Stimulated activated naive CD8-positive, alpha-beta T cell treated with anti-CD3 and anti-CD28 coated beads, Interleukin-15, amount 100 ng/mL, for 72 hours (primary cell): Measurements from ENCODE around the gene BRAF.
"Not testable (repeated sequence)": the region's sequence is repeated elsewhere in the genome, so short reads cannot be mapped to it uniquely, and the experiment has no call there.

Source experiments
- ATAC-seq: fragments of 150-1000 bp; cut with Tn5 transposase; 2 replicates; pipeline ENCODE4 v1.10.0; 2021; ENCODE audit warnings: mild to moderate bottlenecking, moderate library complexity
- DNase-seq, 2 donors: peaks; one replicate each; pipeline ENCODE4 v3.0.0; 2021 to 2022
- H3K27ac Mint-ChIP-seq, 2 donors: one replicate each; pipeline ENCODE4 v1.8.0; 2022; ENCODE audit warnings: mild to moderate bottlenecking in 2 of 2, mixed read lengths in 2 of 2, moderate library complexity in 2 of 2
- H3K27me3 Mint-ChIP-seq: one replicate; pipeline ENCODE4 v1.8.0; 2022; ENCODE audit warnings: mixed read lengths
- H3K4me1 Mint-ChIP-seq: one replicate; pipeline ENCODE4 v1.8.0; 2022; ENCODE audit warnings: mild to moderate bottlenecking, mixed read lengths
- H3K4me3 Mint-ChIP-seq, 2 donors: one replicate each; pipeline ENCODE4 v1.8.0; 2022; ENCODE audit warnings: mild to moderate bottlenecking in 2 of 2, mixed read lengths in 2 of 2, moderate library complexity in 1 of 2
- H3K9me3 Mint-ChIP-seq, 2 donors: one replicate each; pipeline ENCODE4 v1.8.0; 2022; ENCODE audit warnings: mixed read lengths in 2 of 2

The BRAF gene

GRCh38 chr7:140679186-140679585 is 245.5 kb downstream of the BRAF start:
- no peaks in the 10 kb centered on the region for H3K27me3 Mint-ChIP-seq
- DNase-seq (no peak), ATAC-seq (no peak)
- H3K4me1 Mint-ChIP-seq = peaks cover 35% of the 10 kb centered on the region
- no peaks in the 10 kb centered on the region for H3K9me3 Mint-ChIP-seq
- no peak overlapping the region for H3K4me3 Mint-ChIP-seq
- no peak overlapping the region for H3K27ac Mint-ChIP-seq

- DNase-seq = no peak
- peak; percentile 41 for ATAC-seq
- H3K4me1 Mint-ChIP-seq = peaks cover 40% of the 10 kb centered on the region
Measured at GRCh38 chr7:140678816-140679130, 246.0 kb downstream of the BRAF start.

DNA sequence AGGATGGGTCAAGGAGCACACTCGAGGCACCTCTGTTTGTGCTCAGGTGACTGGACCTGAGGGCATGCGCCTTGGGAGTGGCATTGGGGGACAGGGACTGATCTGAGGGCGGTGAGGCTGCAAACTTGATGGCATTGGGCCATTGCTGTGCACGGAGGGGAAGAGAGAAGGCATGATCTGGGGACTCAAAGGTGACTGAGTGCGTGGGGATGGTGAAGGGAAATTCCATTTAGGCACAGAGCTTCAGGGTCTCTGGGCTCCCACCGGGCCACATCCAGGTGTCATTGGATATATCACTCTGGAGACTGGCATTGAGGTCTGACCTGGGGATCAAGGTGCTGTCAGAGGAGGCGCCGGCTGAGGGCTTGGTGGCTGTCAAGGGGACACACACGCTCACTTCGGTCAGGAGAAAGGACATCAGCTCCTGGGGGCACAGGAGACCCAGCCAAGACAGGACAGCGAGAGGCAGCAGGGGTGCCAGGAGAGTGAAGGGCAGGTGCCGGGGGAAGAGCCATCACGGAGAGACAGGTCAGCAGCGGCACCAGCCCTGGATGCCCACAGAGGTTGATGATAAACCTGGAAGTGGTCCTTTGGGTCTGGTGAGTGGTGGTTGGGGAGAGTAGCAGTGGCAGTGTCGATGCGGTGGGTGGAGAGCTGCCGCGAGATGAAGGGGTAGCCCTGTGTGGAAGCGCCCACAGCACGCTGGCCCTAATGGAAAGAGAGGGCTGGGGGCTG is 246.5 kb downstream of the BRAF start:
- H3K27ac Mint-ChIP-seq = peak overlapping the region in 1 of 2 donors; percentile 14
- H3K4me3 Mint-ChIP-seq = no peak overlapping the region
- ATAC-seq (no peak), DNase-seq (no peak)
- no peaks in the 10 kb centered on the region for H3K9me3 Mint-ChIP-seq
- H3K4me1 Mint-ChIP-seq = peaks cover 44% of the 10 kb centered on the region
- no peaks in the 10 kb centered on the region for H3K27me3 Mint-ChIP-seq

More at GRCh38 chr7:140678816-140679130, 246.0 kb downstream of the BRAF start:
- Mint-ChIP-seq H3K9me3 (no peaks in the 10 kb centered on the region), H3K4me3 (no peak overlapping the region), H3K27ac (no peak overlapping the region), H3K27me3 (no peaks in the 10 kb centered on the region)

- no peaks in the 10 kb centered on the region for H3K9me3 Mint-ChIP-seq
- ATAC-seq (no peak), DNase-seq (no peak)
- peak overlapping the region in 1 of 2 donors; percentile 21 for H3K27ac Mint-ChIP-seq
- no peak overlapping the region for H3K4me3 Mint-ChIP-seq
- H3K27me3 Mint-ChIP-seq = no peaks in the 10 kb centered on the region
- peaks cover 44% of the 10 kb centered on the region for H3K4me1 Mint-ChIP-seq
Measured at GRCh38 chr7:140677496-140677895, 247.2 kb downstream of the BRAF start.

DNA sequence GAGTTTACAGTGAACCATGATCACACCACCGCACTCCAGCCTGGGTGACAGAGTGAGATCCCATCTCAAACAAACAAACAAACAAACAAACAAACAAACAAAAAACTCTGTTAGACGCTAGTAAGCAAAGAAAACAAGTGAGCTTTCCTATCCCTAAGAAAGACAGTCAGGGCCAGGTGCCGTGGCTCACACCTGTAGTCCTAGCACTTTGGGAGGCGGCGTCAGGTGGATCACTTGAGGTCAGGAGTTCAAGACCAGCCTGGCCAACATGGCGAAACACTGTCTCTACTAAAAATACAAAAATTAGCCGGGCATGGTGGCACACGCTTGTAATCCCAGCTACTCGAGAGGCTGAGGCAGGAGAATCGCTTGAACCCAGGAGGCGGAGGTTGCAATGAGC is 247.8 kb downstream of the BRAF start:
- ATAC-seq, DNase-seq, H3K27ac Mint-ChIP-seq, H3K27me3 Mint-ChIP-seq, H3K9me3 Mint-ChIP-seq, H3K4me3 Mint-ChIP-seq: not testable (repeated sequence)
- peaks cover 49% of the 10 kb centered on the region for H3K4me1 Mint-ChIP-seq

DNA sequence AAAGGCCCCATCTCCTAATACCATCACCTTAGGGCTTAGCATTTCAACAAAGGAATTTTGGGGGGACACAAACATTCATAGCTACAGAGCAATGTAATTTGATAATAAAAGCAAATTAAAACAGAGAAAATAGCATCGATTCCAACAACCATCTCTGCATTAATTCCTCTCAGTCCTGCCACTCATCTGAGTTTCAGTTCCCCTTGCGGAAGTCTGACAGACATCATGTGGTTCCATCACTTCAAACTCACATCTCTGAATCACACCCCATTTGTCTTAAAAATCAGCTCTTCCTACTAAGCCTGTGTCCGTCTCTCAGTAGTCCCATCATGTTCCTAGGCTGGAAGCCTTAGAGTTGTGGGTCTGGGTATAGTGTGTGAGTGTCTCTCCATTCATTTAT is 248.4 kb downstream of the BRAF start:
- DNase-seq (no peak), ATAC-seq (no peak)
- no peak overlapping the region for H3K4me3 Mint-ChIP-seq
- H3K27me3 Mint-ChIP-seq = no peaks in the 10 kb centered on the region
- H3K9me3 Mint-ChIP-seq = no peaks in the 10 kb centered on the region
- peaks cover 51% of the 10 kb centered on the region for H3K4me1 Mint-ChIP-seq
- H3K27ac Mint-ChIP-seq = peak overlapping the region in 1 of 2 donors; percentile 10

- ATAC-seq (no peak), DNase-seq (no peak)
- peaks cover 51% of the 10 kb centered on the region for H3K4me1 Mint-ChIP-seq
- H3K9me3 Mint-ChIP-seq = no peaks in the 10 kb centered on the region
- peak overlapping the region in 1 of 2 donors; percentile 19 for H3K27ac Mint-ChIP-seq
- H3K4me3 Mint-ChIP-seq = no peak overlapping the region
- no peaks in the 10 kb centered on the region for H3K27me3 Mint-ChIP-seq
Measured at GRCh38 chr7:140675726-140676125, 249.0 kb downstream of the BRAF start.

GRCh38 chr7:140674899-140675701 is 249.6 kb downstream of the BRAF start:
- ATAC-seq = no peak
- peak overlapping the region; percentile 93 to 96 for H3K4me3 Mint-ChIP-seq
- no peaks in the 10 kb centered on the region for H3K27me3 Mint-ChIP-seq
- no peak for DNase-seq
- H3K27ac Mint-ChIP-seq = peak overlapping the region; percentile 58 to 79
- H3K9me3 Mint-ChIP-seq = no peaks in the 10 kb centered on the region
- H3K4me1 Mint-ChIP-seq = peaks cover 51% of the 10 kb centered on the region

DNA sequence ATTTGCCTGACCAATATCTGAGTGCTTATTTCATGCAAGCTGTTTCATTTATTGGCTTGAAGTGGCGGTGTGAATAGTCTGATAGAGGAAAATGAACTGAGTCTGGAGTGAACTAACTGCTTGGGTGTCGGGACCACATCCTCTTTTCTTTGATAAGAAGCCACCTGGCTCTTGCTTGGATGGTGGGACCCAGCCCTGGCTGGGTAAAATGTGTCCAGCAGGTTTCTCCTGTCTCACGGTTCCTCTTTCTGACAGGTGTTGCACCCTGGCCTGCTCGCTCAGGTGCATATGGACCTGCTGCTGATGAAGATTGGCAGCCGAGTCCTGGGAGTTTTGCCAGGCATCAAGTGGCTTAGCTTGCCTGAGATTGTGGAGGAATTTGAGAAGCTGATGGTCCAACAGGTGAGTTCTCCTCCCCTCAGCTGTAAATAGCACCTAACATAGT is 250.4 kb downstream of the BRAF start:
- H3K4me3 Mint-ChIP-seq = peak overlapping the region; percentile 93 to 96
- no peaks in the 10 kb centered on the region for H3K9me3 Mint-ChIP-seq
- DNase-seq (no peak), ATAC-seq (no peak)
- no peaks in the 10 kb centered on the region for H3K27me3 Mint-ChIP-seq
- H3K27ac Mint-ChIP-seq = peak overlapping the region in 1 of 2 donors; percentile 71
- H3K4me1 Mint-ChIP-seq = peaks cover 51% of the 10 kb centered on the region

GRCh38 chr7:140673774-140674155 is 251.0 kb downstream of the BRAF start:
- Mint-ChIP-seq H3K9me3 (no peaks in the 10 kb centered on the region), H3K4me1 (peaks cover 51% of the 10 kb centered on the region), H3K4me3 (peak overlapping the region; percentile 93 to 96), H3K27ac (peak overlapping the region; percentile 71 to 86), H3K27me3 (no peaks in the 10 kb centered on the region)
- DNase-seq (no peak), ATAC-seq (no peak)

DNA sequence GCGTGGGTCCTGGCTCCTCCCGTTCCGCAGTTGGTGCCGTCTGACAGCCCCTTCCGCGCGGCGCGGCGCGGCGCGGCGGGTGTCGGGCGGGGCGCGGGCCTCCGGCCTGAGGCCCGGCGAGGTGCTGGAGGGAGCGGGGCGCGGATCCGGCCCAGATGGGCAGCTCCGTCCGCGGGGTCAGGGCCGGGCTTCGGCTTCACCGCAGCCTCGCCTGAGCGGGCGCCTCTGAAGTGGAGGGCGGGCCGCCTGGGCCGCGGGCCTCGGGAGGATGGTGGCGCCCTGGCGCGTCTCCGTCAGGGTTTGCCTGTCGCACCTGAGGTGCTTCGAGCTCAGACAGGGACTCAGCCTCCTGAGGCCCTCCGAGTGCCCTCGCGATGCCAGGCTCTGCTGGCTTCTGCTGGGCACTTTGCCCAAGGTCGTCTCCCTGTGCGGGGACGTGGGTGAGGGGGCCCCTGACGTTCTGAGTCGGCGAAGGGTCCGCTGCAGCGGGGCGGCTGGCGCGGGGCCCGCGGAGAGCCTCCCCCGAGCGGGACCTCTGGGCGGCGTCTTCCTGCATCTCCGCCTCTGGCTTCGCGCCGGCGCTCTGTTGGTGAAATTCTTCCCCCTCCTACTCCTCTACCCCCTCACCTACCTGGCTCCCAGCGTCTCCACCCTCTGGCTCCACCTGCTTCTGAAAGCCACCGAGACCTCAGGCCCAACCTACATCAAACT is 251.5 kb downstream of the BRAF start:
- Mint-ChIP-seq H3K4me1 (peaks cover 51% of the 10 kb centered on the region), H3K27me3 (no peaks in the 10 kb centered on the region), H3K27ac (peak overlapping the region; percentile 71 to 86)

DNA sequence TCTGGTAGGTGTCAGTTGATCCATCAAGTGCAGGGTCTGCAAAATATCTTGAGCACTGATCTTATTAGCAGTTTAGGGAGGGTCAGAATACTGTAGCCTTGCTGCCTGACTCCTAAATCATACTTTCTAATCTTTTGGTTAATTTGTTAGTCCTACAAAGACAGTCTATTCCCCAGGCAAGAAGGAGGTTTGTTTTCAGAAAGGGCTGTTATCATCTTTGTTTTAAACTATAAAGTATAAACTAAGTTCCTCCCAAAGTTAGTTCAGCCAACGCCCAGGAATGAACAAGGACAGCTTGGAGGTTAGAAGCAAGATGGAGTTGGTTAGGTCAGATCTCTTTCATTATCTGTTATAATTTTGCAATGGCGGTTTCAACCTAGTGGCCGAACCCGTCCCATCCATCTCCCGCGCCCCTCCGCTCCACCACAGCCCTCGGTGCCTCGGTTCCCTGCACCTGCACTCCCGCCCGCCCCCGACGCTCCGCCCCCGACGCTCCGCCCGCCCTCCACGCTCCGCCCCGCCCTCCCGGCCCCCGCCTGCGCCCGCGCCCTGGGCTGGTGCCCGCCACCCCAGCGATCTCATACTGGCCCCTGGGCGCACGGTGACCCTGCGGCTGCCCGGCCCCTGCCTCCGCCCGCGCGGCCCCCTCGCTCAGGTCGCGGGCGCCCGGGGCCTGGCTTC is 252.2 kb downstream of the BRAF start, which contains the start of gene ADCK2:
Gene ADCK2, plus strand, starts transcription at position 564 of the 681 bp plus-strand sequence. CDS start 386 bp downstream, outside the sequence.
- H3K4me1 Mint-ChIP-seq = peaks cover 44% of the 10 kb centered on the region
- H3K27me3 Mint-ChIP-seq = no peaks in the 10 kb centered on the region
- peak within 1 kb of the TSS; percentile 93 to 96 for H3K4me3 Mint-ChIP-seq
- H3K9me3 Mint-ChIP-seq = no peaks in the 10 kb centered on the region
- ATAC-seq (peak; percentile 82), DNase-seq (peak in 1 of 2 donors; percentile 60)
- peak within 1 kb of the TSS; percentile 71 to 86 for H3K27ac Mint-ChIP-seq

More for the DNA sequence above, 251.5 kb downstream of the BRAF start:
- ATAC-seq = peak; percentile 83
- H3K4me3 Mint-ChIP-seq = peak overlapping the region; percentile 93 to 96
- no peaks in the 10 kb centered on the region for H3K9me3 Mint-ChIP-seq
- peak; percentile 61 to 72 for DNase-seq

DNA sequence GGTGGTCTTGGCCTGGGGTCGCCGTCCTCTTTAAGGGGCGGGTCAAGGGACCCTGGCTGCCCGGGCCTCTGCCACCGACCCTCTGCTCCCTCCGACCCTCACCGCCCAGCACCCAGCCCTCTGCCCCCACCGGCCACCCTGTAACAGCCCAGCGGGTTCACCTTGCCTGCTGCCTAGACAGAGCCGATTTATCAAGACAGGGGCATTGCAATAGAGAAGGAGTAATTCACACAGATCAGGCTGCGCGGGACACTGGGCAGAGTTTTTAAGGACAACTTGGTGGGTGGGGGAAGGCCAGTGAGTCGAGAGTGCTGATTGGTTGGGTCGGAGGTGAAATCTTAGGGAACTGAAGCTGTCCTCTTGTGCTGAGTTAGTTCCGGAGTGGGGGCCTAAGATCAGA is 252.8 kb downstream of the BRAF start:
- H3K9me3 Mint-ChIP-seq = no peaks in the 10 kb centered on the region
- DNase-seq = no peak
- H3K27me3 Mint-ChIP-seq = no peaks in the 10 kb centered on the region
- peaks cover 43% of the 10 kb centered on the region for H3K4me1 Mint-ChIP-seq
- H3K27ac Mint-ChIP-seq = peak overlapping the region in 1 of 2 donors; percentile 85
- H3K4me3 Mint-ChIP-seq = peak overlapping the region; percentile 67 to 76
- no peak for ATAC-seq

DNA sequence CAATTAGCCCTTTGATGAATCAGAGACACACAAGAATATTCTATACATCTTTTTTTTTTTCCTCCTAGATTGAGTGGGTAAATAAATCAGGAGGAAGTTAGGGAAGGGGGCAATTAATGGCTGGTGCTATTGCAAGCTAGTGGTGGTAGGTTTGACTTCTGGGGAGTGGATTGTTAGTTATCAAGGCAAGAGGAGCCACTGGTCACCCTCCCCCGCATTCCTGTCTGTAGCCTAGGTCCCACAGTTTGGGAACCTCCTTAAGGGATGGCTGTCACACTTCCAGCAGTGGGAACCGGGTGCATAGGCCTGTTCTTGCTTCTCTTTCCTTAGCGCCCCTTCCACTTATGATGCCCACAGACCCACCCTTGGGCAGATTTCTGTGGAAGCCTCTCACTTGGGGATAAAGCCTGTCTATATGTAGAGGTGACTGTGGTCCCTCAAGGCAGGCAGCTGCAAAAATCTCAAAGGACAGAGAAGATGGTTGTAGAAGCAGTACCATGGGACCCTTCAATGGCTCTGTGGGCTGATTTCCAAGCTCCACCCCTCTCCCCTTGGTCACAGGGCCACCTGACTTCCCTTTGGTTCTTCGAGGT is 254.3 kb downstream of the BRAF start:
- no peak for ATAC-seq
- no peak overlapping the region for H3K4me3 Mint-ChIP-seq
- no peak overlapping the region for H3K27ac Mint-ChIP-seq
- peaks cover 4% of the 10 kb centered on the region for H3K27me3 Mint-ChIP-seq
- H3K9me3 Mint-ChIP-seq = no peaks in the 10 kb centered on the region
- DNase-seq = no peak
- peaks cover 29% of the 10 kb centered on the region for H3K4me1 Mint-ChIP-seq

- not testable (repeated sequence) for H3K4me3 Mint-ChIP-seq, H3K27me3 Mint-ChIP-seq, H3K27ac Mint-ChIP-seq, DNase-seq, ATAC-seq, H3K9me3 Mint-ChIP-seq
- peaks cover 23% of the 10 kb centered on the region for H3K4me1 Mint-ChIP-seq
Measured at GRCh38 chr7:140669862-140670261, 254.9 kb downstream of the BRAF start.
